ES-I3 (cell line): ENCODE data around the gene KDM7A.

Experiments used
- H3K36me3 ChIP-seq: 2 replicates; pipeline ENCODE4 v1.6.1; 2013; ENCODE audit warnings: mild to moderate bottlenecking, low read length, control low read depth, moderate library complexity; ENCODE audit not compliant: insufficient read depth
- H3K4me1 ChIP-seq: 2 replicates; pipeline ENCODE4 v1.6.1; 2013; ENCODE audit warnings: mild to moderate bottlenecking, control low read depth, low read length; ENCODE audit not compliant: insufficient read depth
- H3K9ac ChIP-seq: 2 replicates; pipeline ENCODE4 v1.6.1; 2013; ENCODE audit warnings: low read depth, mild to moderate bottlenecking, low read length, moderate library complexity
- H3K9me3 ChIP-seq: 2 replicates; pipeline ENCODE4 v1.6.1; 2013; ENCODE audit warnings: mild to moderate bottlenecking, low read length, moderate library complexity; ENCODE audit not compliant: control insufficient read depth, insufficient read depth

KDM7A gene

DNA sequence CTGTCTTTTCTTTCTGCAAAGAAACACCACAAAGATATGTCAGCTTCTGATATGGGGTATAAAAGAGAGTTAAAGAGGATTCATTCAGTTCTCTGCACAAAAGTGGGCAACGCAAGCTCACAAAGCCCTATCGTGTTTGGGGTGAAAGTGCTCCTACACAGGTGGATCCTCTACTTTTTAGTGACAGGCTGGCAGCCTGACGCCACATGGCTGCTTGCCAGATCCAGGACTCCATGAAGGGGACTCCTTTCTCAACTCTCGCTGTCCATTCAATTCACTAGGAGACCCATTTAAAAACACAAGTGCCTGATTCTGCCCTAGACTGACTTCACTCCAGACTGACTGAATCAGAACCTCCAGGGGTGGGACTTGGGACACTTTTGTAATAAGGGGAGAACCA lies 122.0 kb downstream of the KDM7A start:
- Histone ChIP-seq H3K9ac (no peak overlapping the region), H3K36me3 (peaks cover 2% of the 10 kb centered on the region; the same call in 1 of the 2 replicates), H3K4me1 (no peaks in the 10 kb centered on the region), H3K9me3 (no peaks in the 10 kb centered on the region)

DNA sequence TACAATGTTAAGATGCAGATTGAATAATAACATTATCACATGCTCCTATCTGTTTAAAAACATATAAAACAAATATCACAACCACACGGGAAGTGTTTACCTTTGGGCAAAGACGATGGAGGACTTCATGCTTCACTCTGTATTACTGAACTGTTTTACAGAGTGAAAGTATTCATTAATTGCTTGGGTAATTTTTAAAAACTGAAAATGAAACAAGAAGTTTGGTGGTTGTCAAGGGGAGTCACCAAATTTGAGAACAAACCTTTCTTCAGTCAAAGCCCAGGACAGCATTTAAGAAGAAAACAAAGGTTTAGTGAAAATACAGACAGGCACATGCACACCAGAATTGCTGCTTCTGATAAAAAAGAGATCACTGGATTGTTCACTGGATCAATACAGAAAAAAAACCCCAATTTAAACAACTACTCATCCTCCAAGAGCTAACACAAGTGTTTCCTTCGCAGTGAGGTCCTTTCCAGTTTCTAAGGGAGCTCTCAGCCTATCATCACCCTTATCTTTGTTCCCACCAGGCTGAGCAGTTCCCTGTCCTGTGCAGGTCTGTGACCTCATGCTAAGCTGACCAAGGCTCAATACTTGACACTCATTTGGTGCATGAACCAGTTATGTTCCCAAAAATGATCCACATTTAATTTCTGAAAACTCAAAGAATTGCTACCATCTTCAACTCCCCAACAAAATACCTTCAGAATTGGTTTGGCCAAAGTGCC lies 122.8 kb downstream of the KDM7A start:
- peaks cover 2% of the 10 kb centered on the region; the same call in 1 of the 2 replicates for H3K36me3 ChIP-seq
- H3K9ac ChIP-seq: no peak overlapping the region
- no peaks in the 10 kb centered on the region for H3K4me1 ChIP-seq
- H3K9me3 ChIP-seq: no peaks in the 10 kb centered on the region

DNA sequence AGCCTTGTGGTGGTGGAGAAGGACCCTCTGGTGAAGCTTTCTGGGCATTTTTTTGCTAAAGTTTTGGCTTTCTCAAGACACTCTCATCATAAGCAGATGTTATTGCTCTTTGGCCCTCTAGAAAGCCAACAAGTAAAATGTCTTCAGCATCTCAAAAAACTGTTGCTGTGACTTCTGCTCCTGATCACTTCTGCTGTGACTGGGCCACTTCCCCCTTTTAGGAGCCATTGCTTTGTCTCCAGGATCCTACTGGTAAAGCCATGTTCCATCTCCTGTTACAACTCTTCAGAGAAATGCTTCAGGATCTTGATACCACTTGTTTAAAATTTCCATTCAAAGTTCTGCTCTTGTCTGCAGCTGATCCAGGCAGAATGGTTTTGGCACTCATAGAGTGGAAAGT lies 125.0 kb downstream of the KDM7A start:
- no peaks in the 10 kb centered on the region for H3K9me3 ChIP-seq
- no peaks in the 10 kb centered on the region for H3K4me1 ChIP-seq
- H3K36me3 ChIP-seq: peaks cover 2% of the 10 kb centered on the region; the same call in 1 of the 2 replicates
- no peak overlapping the region for H3K9ac ChIP-seq

DNA sequence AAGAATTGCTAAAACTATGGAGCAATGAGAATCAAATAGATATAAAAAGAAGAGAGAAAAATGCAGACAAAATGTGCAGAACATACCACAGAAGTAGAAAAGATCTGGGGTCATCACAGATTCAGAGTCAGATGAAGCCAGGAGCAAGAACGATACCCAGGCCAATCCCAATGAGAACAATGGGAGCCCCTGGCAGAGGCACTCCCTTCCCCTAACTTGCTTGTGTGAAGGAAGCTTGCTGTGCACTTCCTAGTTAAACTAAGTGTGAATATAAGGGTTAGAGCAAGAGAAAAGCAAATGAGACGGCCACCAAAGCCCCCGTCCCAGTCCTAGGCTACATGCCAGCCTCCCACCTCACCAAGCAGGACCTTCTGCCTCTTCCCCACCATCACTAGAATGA lies 126.7 kb downstream of the KDM7A start:
- peaks cover 2% of the 10 kb centered on the region for H3K36me3 ChIP-seq

DNA sequence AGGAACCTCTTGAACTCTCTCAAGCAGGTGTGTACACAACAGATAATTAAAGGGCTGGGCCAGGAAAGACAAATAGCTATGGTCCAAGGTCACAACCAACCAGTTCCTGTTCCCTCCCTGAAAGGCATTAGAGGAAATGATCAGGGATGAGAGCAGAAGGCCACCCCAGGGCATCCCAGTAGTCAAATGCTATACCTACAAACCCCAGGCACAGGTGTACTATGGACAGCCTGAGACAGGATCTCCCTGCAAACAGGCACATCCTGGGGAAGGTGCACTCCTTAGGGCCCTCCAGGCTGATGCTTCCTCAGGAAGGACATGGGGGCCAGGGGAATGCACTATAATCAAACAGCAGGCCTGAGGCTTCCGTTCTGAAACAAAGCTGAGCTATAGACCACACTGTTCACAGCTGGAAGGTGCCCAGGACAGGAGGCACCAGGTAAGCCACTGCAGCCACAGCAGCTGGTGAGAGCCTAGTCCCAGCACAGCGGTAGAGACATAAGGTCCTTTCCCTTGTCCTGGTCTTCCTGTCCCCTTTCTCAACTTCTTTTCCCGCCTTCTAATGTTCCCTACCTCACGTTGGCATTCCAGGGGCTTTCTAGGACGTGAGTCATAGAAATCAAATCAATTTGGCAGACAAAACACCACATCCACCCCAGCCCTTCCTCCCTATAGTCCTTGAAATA lies 127.3 kb downstream of the KDM7A start:
- peaks cover 1% of the 10 kb centered on the region for H3K36me3 ChIP-seq
- no peak overlapping the region for H3K9ac ChIP-seq
- no peaks in the 10 kb centered on the region for H3K4me1 ChIP-seq
- no peaks in the 10 kb centered on the region for H3K9me3 ChIP-seq

More for the DNA sequence above, 126.7 kb downstream of the KDM7A start:
- H3K9me3 ChIP-seq: no peaks in the 10 kb centered on the region
- no peaks in the 10 kb centered on the region for H3K4me1 ChIP-seq
- H3K9ac ChIP-seq: no peak overlapping the region

DNA sequence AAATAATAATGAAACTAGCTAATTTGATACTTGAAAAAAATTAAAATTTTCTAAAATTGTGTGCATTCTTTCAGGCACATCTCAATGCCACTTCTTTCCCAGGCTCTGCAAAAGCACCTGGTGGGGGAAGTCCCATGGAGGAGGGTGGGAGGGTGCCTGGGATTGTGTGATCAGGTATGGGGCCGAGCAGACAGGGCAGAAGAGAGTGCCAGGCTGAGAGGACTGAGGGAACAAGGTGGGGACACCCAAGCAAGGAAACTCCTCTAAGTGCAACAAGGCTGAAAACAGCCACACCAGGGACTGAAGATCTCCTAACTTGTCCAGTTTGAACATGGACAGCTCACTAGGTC lies 127.8 kb downstream of the KDM7A start:
- no peaks in the 10 kb centered on the region for H3K4me1 ChIP-seq
- no peaks in the 10 kb centered on the region for H3K9me3 ChIP-seq
- H3K36me3 ChIP-seq: no peaks in the 10 kb centered on the region; the same call in 1 of the 2 replicates
- no peak overlapping the region for H3K9ac ChIP-seq

DNA sequence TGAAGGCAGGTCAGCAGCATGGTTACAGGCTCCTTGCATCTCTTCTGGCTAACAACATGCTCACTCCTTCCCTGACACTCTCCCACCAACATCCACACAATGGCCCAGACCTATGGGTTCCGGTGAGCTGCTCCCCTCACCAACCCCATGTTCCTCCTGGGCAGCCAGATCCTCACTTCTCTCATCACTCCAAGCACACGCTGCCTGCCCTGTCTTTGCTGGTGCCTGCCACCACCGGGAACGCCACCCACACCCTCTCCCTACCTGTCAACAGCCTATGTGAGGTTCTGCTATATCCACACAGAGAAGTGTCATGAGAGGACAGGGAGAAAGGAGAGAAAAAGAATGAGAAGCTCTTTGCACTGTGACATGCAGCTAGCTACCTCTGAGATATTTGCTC lies 128.6 kb downstream of the KDM7A start:
- no peaks in the 10 kb centered on the region for H3K4me1 ChIP-seq
- no peaks in the 10 kb centered on the region; the same call in 1 of the 2 replicates for H3K36me3 ChIP-seq
- H3K9me3 ChIP-seq: no peaks in the 10 kb centered on the region
- no peak overlapping the region for H3K9ac ChIP-seq

DNA sequence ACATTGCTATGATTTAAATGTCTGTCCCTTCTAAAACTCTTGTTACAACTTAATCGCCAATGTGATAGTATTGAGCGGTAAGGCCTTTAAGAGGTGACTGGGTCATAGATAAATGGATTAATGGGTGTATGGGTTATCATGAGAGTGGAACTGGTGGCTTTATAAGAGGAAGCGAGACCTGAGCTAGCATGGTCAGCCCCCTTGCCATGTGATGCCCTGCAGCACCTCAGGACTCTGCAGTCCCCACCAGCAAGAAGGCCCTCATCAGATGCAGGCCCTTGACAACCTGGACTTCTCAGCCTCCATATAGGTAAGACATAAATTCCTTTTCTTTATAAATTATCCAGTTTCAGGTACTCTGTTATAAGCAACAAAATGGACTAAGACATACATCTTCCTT lies 129.6 kb downstream of the KDM7A start:
- no peak overlapping the region for H3K9ac ChIP-seq
- no peaks in the 10 kb centered on the region; the same call in 1 of the 2 replicates for H3K36me3 ChIP-seq
- H3K9me3 ChIP-seq: no peaks in the 10 kb centered on the region
- no peaks in the 10 kb centered on the region for H3K4me1 ChIP-seq

DNA sequence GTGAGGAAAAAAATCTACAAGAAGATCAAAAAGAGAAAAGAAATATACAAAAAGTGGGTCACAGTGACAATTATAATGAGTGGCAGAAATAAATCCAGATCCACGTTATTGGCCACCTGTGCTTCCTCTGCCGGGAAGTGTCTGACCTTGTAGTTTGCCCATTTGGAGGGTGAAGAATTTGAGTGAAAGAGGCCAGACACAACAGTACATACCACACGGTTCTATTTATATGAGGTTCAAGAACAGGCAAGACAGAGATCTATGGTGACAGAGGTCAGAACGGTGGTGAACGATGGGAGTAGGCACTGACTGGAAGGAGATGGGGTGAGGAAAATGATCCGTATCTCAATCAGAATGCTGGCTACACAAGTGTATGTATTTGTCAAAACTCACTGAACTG lies 131.1 kb downstream of the KDM7A start:
- Histone ChIP-seq H3K9ac (no peak overlapping the region), H3K9me3 (no peaks in the 10 kb centered on the region), H3K36me3 (no peaks in the 10 kb centered on the region; the same call in 1 of the 2 replicates), H3K4me1 (no peaks in the 10 kb centered on the region)

DNA sequence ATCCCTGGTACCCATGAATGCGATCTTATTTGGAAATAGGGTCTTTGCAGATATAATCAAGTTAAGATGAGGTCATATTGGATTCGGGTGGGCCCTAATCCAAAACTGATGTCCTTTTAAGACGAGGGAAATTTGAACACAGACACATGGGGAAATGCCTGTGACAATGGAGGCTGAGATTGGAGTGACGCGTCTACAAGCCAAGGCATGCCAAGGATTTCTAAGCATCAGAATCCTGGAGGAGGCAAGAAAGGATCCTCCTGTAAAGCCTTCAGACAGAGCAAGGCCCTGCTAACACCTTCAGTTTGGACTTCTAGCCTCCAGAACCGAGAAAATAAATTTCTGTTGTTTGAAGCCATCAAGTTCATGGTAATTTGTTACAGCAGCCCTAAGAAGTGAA lies 132.5 kb downstream of the KDM7A start:
- H3K4me1 ChIP-seq: no peaks in the 10 kb centered on the region
- H3K9me3 ChIP-seq: no peaks in the 10 kb centered on the region
- no peaks in the 10 kb centered on the region; the same call in 1 of the 2 replicates for H3K36me3 ChIP-seq
- no peak overlapping the region for H3K9ac ChIP-seq

DNA sequence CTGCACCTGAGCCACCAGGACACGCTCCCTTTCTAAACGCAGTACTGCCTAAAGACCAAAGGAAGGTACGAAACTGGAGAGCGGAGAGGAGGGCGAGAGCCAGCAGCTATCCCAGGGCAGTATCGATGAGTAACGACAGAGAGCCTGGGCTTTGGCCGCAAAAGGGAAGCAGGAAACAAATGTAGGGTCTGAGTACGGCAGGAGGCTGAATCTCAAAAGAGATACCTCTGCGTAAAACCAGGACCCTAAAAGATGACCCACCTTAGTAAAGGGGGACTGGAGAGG lies 134.5 kb downstream of the KDM7A start:
- Histone ChIP-seq H3K4me1 (no peaks in the 10 kb centered on the region), H3K9ac (no peak overlapping the region), H3K36me3 (peaks cover 3% of the 10 kb centered on the region), H3K9me3 (no peaks in the 10 kb centered on the region)

DNA sequence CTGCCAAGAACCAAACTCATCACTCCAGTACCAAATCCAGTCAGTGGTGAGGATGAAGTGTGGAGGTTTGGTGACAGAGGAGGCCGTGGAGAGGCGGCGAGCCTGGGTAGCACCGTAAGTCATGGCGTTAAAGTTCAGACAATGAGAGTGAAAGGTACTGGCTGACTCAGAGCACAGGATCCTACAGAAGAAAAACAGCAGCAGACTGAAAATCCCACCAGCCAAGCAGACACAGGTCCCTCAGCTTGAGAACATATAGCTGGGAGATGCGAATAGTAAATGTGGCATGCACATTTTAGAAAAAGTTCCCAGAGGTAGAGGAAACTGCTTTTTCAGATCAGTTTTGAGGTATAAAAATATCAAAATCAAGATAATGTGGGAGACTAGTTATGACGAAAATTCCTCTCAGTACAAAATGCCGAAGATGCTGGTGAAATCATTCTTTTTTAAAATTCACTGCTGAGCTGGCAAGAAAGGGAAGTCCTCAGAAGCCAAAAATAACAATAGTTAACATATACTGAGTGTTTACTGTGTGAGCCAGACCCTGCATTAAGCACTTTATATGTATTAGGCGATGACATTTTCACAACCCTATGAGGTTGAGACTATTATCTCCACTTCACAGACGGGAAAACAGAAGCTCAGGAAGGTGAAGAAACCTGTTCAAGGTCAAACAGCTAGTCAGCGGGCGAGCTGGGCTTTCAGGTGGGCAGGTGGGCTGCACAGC lies 135.0 kb downstream of the KDM7A start:
- no peaks in the 10 kb centered on the region for H3K4me1 ChIP-seq
- H3K36me3 ChIP-seq: peaks cover 3% of the 10 kb centered on the region
- H3K9ac ChIP-seq: no peak overlapping the region
- H3K9me3 ChIP-seq: no peaks in the 10 kb centered on the region

DNA sequence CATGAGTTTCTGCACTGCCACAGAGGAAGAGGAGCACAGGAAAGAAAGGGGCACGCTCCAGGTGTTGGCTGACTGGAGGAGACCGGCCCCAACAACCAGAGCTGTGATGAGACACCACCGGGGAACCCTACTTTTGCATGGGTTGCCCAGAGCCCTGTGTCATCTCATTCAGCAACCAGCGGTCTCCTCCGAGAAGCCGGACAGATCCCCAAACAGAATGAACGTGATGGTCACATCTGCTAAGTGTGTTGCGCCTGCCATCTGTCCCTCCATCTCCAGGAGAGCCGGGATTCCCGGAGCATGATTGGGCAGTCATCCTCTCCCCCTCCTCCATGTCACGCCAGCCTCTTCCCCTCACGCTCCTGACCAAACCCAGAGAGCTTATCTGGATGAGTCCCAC lies 136.9 kb downstream of the KDM7A start:
- H3K4me1 ChIP-seq: no peaks in the 10 kb centered on the region
- no peaks in the 10 kb centered on the region for H3K9me3 ChIP-seq
- H3K9ac ChIP-seq: no peak overlapping the region
- H3K36me3 ChIP-seq: peaks cover 3% of the 10 kb centered on the region; the same call in 1 of the 2 replicates

DNA sequence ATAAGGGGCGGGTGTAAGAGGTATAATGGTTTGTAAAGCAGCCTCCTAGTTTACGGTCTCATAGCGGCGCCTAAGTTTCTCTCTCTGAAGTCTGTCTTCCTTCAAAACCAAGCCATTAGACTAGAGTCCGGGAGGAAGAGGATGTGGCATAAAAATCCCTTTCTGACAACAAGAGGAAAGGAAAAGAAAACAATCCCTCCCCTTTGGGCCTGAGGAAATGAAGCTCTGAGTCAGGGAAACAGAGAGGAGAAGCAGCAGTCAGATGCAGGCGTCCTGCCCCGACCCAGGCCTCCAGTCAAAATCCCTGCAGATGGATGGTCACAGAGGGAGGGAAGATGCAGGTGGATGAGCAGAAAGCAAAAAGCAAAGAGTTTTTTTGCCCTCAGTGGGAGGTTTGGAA lies 137.7 kb downstream of the KDM7A start:
- no peak overlapping the region for H3K9ac ChIP-seq
- H3K36me3 ChIP-seq: peaks cover 3% of the 10 kb centered on the region; the same call in 1 of the 2 replicates
- H3K4me1 ChIP-seq: no peaks in the 10 kb centered on the region
- no peaks in the 10 kb centered on the region for H3K9me3 ChIP-seq
